Activated B cell treated with CpG ODN at 0.5 μM for 24 hours (primary cell): Measurements from ENCODE around the gene DCST2. TPM values are rescaled to one million over a fixed set of nuclear protein-coding genes. Genes with fewer than 3 reads are reported as not detected.

Experiments
- ATAC-seq: fragments of 200-7000 bp; cut with Tn5 transposase; one replicate; pipeline ENCODE4 v1.10.0; 2021; ENCODE audit warnings: low read depth, mild to moderate bottlenecking, moderate library complexity
- CTCF ChIA-PET: fragments of 350-600 bp; sonication (Branson Sonifier 250); formaldehyde crosslinking; loops from one replicate; lab custom pipeline; 2021; ENCODE audit warnings: antibody characterized with exemption; lab: Charles Lee
- POLR2A ChIA-PET: fragments of 350-600 bp; sonication (Branson Sonifier 250); formaldehyde crosslinking; loops from one replicate; lab custom pipeline; 2021; ENCODE audit warnings: antibody characterized with exemption; lab: Charles Lee
- DNase-seq: peaks from one replicate; pipeline ENCODE4 v3.0.0; 2022
- H3K27ac Mint-ChIP-seq: one replicate; pipeline ENCODE4 v1.8.0; 2020; ENCODE audit warnings: mixed read lengths
- H3K27me3 Mint-ChIP-seq: one replicate; pipeline ENCODE4 v1.8.0; 2021; ENCODE audit warnings: mixed read lengths
- H3K36me3 Mint-ChIP-seq: one replicate; pipeline ENCODE4 v1.8.0; 2021; ENCODE audit warnings: low read depth, mixed read lengths
- H3K4me1 Mint-ChIP-seq: one replicate; pipeline ENCODE4 v1.8.0; 2021; ENCODE audit warnings: mixed read lengths
- H3K4me3 Mint-ChIP-seq: one replicate; pipeline ENCODE4 v1.8.0; 2020; ENCODE audit warnings: mild to moderate bottlenecking, mixed read lengths
- H3K9me3 Mint-ChIP-seq: one replicate; pipeline ENCODE4 v1.8.0; 2020; ENCODE audit warnings: mixed read lengths
- CTCF ChIP-seq: fragments of 200-600 bp; IDR thresholded peaks from one replicate; pipeline ENCODE4 v1.8.0; 2022; ENCODE audit warnings: antibody characterized with exemption, mild to moderate bottlenecking
- intact Hi-C: fragments of 100-400 bp; cut with micrococcal nuclease; formaldehyde crosslinking; loops from one replicate; pipeline ENCODE4 v1.15.1; 2024
- total RNA-seq: library from RNA; stranded (reverse); gene quantifications from 2 replicates; pipeline ENCODE4 v1.2.3, GENCODE V29; 2022

The DCST2 gene
- total RNA-seq, 1 donor from 2014 or later, result 1.0 TPM

GRCh38 chr1:154972517-154973343 is 60.9 kb downstream of the DCST2 start:
- ChIA-PET POLR2A (interaction anchor here (0.6 to 6.9 kb wide), 10 partner anchors 9 to 1688 kb away, joined by 3 to 71 read pairs (median 12); partner anchors contain the start of genes PBXIP1, PYGO2 and ZBTB7B), CTCF (interaction anchor here (1.2 to 2.8 kb wide), 6 partner anchors 11 to 112 kb away, joined by 3 to 12 read pairs (median 9); partner anchors contain the start of gene PYGO2)
- TF ChIP-seq CTCF, result no peak
- H3K36me3 Mint-ChIP-seq, result peaks cover 31% of the 10 kb centered on the region
- no peak for ATAC-seq
- no peak for DNase-seq
- H3K27ac Mint-ChIP-seq, result peak overlapping the region; percentile 19
- no peak overlapping the region for H3K4me3 Mint-ChIP-seq
- no peaks in the 10 kb centered on the region for H3K27me3 Mint-ChIP-seq
- intact Hi-C loops, result loop anchor here (10.0 kb wide), 1 partner anchor 202 kb away; the partner anchor contains the start of genes KRTCAP2 and TRIM46
- no peaks in the 10 kb centered on the region for H3K9me3 Mint-ChIP-seq
- peaks cover 34% of the 10 kb centered on the region for H3K4me1 Mint-ChIP-seq

GRCh38 chr1:154972213-154972516 is 61.4 kb downstream of the DCST2 start:
- peaks cover 29% of the 10 kb centered on the region for H3K4me1 Mint-ChIP-seq
- no peak for ATAC-seq
- H3K27me3 Mint-ChIP-seq, result no peaks in the 10 kb centered on the region
- H3K9me3 Mint-ChIP-seq, result no peaks in the 10 kb centered on the region
- H3K36me3 Mint-ChIP-seq, result peaks cover 37% of the 10 kb centered on the region
- ChIA-PET CTCF (interaction anchor here (1.8 to 2.8 kb wide), 3 partner anchors 10 to 113 kb away, joined by 4 to 11 read pairs (median 11); partner anchors contain the start of gene PYGO2), POLR2A (interaction anchor here (0.6 to 6.9 kb wide), 6 partner anchors 8 to 1119 kb away, joined by 3 to 53 read pairs (median 4); partner anchors contain the start of genes PMVK and PYGO2)
- intact Hi-C loops, result loop anchor here (10.0 kb wide), 1 partner anchor 203 kb away; the partner anchor contains the start of genes KRTCAP2 and TRIM46
- no peak overlapping the region for H3K4me3 Mint-ChIP-seq
- TF ChIP-seq CTCF, result no peak
- no peak overlapping the region for H3K27ac Mint-ChIP-seq
- DNase-seq, result no peak

- intact Hi-C loops, result loop anchor here (10.0 kb wide), 1 partner anchor 203 kb away; the partner anchor contains the start of genes KRTCAP2 and TRIM46
- ATAC-seq (no peak), DNase-seq (no peak)
- Mint-ChIP-seq H3K27me3 (no peaks in the 10 kb centered on the region), H3K4me1 (peaks cover 29% of the 10 kb centered on the region), H3K27ac (no peak overlapping the region), H3K9me3 (no peaks in the 10 kb centered on the region), H3K4me3 (peak overlapping the region; percentile 1), H3K36me3 (peaks cover 44% of the 10 kb centered on the region)
- POLR2A ChIA-PET, result interaction anchor here (0.7 to 6.9 kb wide), 8 partner anchors 11 to 1118 kb away, joined by 3 to 53 read pairs (median 6); partner anchors contain the start of genes FLAD1, PBXIP1, PMVK and PYGO2
- CTCF ChIA-PET, result interaction anchor here (1.3 to 2.8 kb wide), 4 partner anchors 9 to 113 kb away, joined by 3 to 11 read pairs (median 8); partner anchors contain the start of gene PYGO2
- no peak for TF ChIP-seq CTCF
Observed at GRCh38 chr1:154971341-154971998, 62.1 kb downstream of the DCST2 start.

- H3K27ac Mint-ChIP-seq, result peak within 1 kb of the TSS; percentile 62
- H3K4me1 Mint-ChIP-seq, result peaks cover 29% of the 10 kb centered on the region
- ChIA-PET POLR2A (interaction anchor here (0.6 to 6.9 kb wide), 6 partner anchors 10 to 323 kb away, joined by 4 to 53 read pairs (median 6); partner anchors contain the start of genes FLAD1, PBXIP1, PMVK and PYGO2), CTCF (interaction anchor here (1.3 to 2.8 kb wide), 4 partner anchors 9 to 114 kb away, joined by 3 to 11 read pairs (median 8); partner anchors contain the start of gene PYGO2)
- no peak for TF ChIP-seq CTCF
- DNase-seq (no peak), ATAC-seq (no peak)
- H3K9me3 Mint-ChIP-seq, result no peaks in the 10 kb centered on the region
- peak within 1 kb of the TSS; percentile 1 for H3K4me3 Mint-ChIP-seq
- intact Hi-C loops, result loop anchor here (10.0 kb wide), 1 partner anchor 204 kb away; the partner anchor contains the start of genes KRTCAP2 and TRIM46
- H3K27me3 Mint-ChIP-seq, result no peaks in the 10 kb centered on the region
- peaks cover 49% of the 10 kb centered on the region for H3K36me3 Mint-ChIP-seq
Observed at GRCh38 chr1:154970631-154971340, 62.8 kb downstream of the DCST2 start, which contains the start of gene SHC1. Gene SHC1 (minus strand): TSS chr1:154970747. CDS start chr1:154970526, 221 bp downstream.
